SH-SY5Y (cell line): Measurements from ENCODE around the gene PPP3CA.

Experiments used
- GATA2 ChIP-seq: IDR thresholded peaks from 2 replicates; pipeline ENCODE4 v1.6.1; 2011; ENCODE audit warnings: mild to moderate bottlenecking, low read depth, low read length
- GATA3 ChIP-seq: IDR thresholded peaks from 2 replicates; pipeline ENCODE4 v1.6.1; 2011; ENCODE audit warnings: low read depth, mild to moderate bottlenecking, low read length, moderate library complexity

- TF ChIP-seq GATA2, result no peak
- no peak for TF ChIP-seq GATA3
Measured at GRCh38 chr4:101000496-101000895, 346.8 kb downstream of the PPP3CA start.
